HAP-1 (cell line): ENCODE results near the gene FRG2.
"Not testable (repeated sequence)": the region's sequence is repeated elsewhere in the genome, so short reads cannot be mapped to it uniquely, and the experiment has no call there.

Experiments used
- DNase-seq, 2 experiments: peaks; one replicate each; pipeline ENCODE4 v3.0.0-alpha.2; 2016 to 2020; ENCODE audit warnings: low spot score in 2 of 2
- H3K27me3 ChIP-seq: fragments of 250-450 bp; sonication (Bioruptor Pico); 2 replicates; pipeline ENCODE4 v1.5.1; 2020; ENCODE audit warnings: low read depth, mild to moderate bottlenecking, moderate library complexity
- H3K36me3 ChIP-seq: fragments of 250-450 bp; sonication (Bioruptor Pico); replicated peaks from 2 replicates; pipeline ENCODE4 v1.5.1; 2020; ENCODE audit warnings: mild to moderate bottlenecking
- H3K4me1 ChIP-seq: fragments of 250-450 bp; sonication (Bioruptor Pico); 2 replicates; pipeline ENCODE4 v1.5.1; 2020; ENCODE audit warnings: mild to moderate bottlenecking
- H3K4me3 ChIP-seq: fragments of 250-450 bp; sonication (Bioruptor Pico); 2 replicates; pipeline ENCODE4 v1.5.1; 2020; ENCODE audit warnings: mild to moderate bottlenecking, moderate library complexity
- H3K9me3 ChIP-seq: fragments of 250-450 bp; sonication (Bioruptor Pico); 2 replicates; pipeline ENCODE4 v1.5.1; 2020; ENCODE audit warnings: mild to moderate bottlenecking, moderate library complexity
- in situ Hi-C: fragments of 300-500 bp; cut with MboI; formaldehyde crosslinking; loops from 3 replicates; pipeline ENCODE4 v1.14.3; 2020; ENCODE audit warnings: low sequenced_read_pairs, inconsistent platforms, mixed read lengths

The FRG2 gene

GRCh38 chr4:189983916-189984526 lies 43.0 kb downstream of the FRG2 start:
- in situ Hi-C loops, H3K9me3 ChIP-seq, H3K36me3 ChIP-seq, H3K4me1 ChIP-seq, H3K27me3 ChIP-seq, H3K4me3 ChIP-seq, DNase-seq: not testable (repeated sequence)

DNA sequence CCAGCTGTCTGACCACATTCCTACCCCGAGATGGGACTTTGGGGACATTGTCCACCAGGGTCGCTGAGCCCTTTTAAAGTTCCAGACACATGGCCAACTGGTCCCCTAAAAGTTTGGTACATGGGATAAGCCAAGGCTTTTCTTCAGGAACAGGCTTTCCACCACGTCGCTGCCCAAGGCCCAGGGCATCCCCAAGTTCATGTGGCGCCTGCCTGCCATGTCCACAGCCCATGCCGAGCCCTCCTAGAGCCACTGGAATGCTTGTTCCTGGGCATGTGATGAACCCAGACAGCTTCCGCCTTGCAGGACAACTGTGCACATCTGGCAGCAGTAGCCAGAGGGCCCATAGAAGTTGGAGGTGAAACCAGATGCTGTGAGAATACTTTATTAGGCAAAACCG lies 45.1 kb downstream of the FRG2 start:
- Histone ChIP-seq H3K4me3 (no peak overlapping the region), H3K36me3 (no peaks in the 10 kb centered on the region), H3K27me3 (no peaks in the 10 kb centered on the region), H3K4me1 (no peaks in the 10 kb centered on the region), H3K9me3 (no peaks in the 10 kb centered on the region)
- in situ Hi-C loops = no loop called here
- no peak for DNase-seq

GRCh38 chr4:189980292-189980691 lies 46.8 kb downstream of the FRG2 start:
- H3K27me3 ChIP-seq, H3K36me3 ChIP-seq, in situ Hi-C loops, H3K4me1 ChIP-seq, H3K4me3 ChIP-seq, DNase-seq, H3K9me3 ChIP-seq: not testable (repeated sequence)

DNA sequence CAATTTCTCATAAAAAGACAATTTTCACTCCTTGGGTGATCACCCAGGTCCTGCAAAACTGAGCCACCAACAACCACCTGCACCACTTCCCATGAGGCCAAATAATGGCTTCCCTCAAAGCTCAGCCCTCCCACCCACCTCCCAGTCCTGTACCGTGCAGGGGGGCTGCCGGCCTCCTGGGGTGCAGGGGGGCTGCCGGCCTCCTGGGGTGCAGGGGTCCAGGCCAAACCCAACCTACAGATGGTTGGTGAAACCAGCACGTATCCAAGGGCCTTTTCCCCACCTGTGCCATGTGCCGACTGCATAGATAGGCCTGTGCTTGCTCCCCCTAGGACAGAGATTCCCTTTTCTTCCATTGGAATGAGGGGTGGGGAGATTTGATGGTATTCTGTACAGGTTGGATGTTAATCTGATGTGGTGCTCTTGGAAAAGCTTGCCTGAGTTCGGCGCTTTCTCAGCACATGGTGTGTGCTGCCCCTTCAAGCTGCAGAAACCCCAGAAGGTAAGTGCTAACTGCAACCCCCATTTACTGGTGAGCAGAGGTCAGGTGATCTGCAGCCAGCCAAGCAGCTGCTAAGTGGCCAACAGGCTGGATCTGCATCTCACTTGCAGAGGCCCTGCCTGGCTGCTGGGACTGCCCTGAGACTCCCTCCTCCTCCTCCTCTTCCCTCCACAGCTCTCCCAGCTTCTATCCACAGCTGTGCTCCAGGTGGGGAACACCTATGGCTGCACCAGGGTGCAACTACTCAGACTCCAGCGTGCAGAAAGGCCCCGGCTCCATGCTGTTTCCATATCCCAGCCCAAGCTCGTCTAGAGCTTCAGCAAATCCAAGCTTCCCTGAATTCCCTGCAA lies 47.6 kb downstream of the FRG2 start:
- no peaks in the 10 kb centered on the region for H3K36me3 ChIP-seq
- DNase-seq = no peak
- no peaks in the 10 kb centered on the region for H3K9me3 ChIP-seq
- peaks cover 3% of the 10 kb centered on the region; the same call in 1 of the 2 replicates for H3K4me1 ChIP-seq
- in situ Hi-C loops = no loop called here
- no peak overlapping the region for H3K4me3 ChIP-seq
- no peaks in the 10 kb centered on the region for H3K27me3 ChIP-seq
